Peyer's patch (tissue), 4 donors: ENCODE measurements around the gene CST2. TPM values are rescaled to one million over a fixed set of nuclear protein-coding genes. Genes with fewer than 3 reads are reported as not detected.
"Not testable (repeated sequence)": the region's sequence is repeated elsewhere in the genome, so short reads cannot be mapped to it uniquely, and the experiment has no call there.

Source experiments
- DNase-seq, 3 donors: peaks; one replicate each; pipeline ENCODE4 v3.0.0-alpha.2; 2017 to 2019
- H3K27ac ChIP-seq, 4 donors: fragments of 200-600 bp; sonication (generic); one replicate each; pipeline ENCODE4 v1.5.1; 2016 to 2019
- H3K27me3 ChIP-seq, 2 donors: fragments of 200-600 bp; sonication (generic); one replicate each; pipeline ENCODE4 v1.5.1; 2019
- H3K36me3 ChIP-seq, 3 donors: fragments of 200-600 bp; sonication (generic); one replicate each; pipeline ENCODE4 v1.5.1; 2016 to 2019
- H3K4me1 ChIP-seq, 4 donors: fragments of 200-600 bp; sonication (generic); one replicate each; pipeline ENCODE4 v1.5.1; 2016 to 2019
- H3K4me3 ChIP-seq, 4 donors: fragments of 200-600 bp; sonication (generic); 1 replicate in 3 of 4; 2 replicates in 1 of 4; pipeline ENCODE4 v1.5.1; 2016 to 2019; ENCODE audit warnings: mild to moderate bottlenecking in 1 of 4
- H3K9me3 ChIP-seq, 4 donors: fragments of 200-600 bp; sonication (generic); one replicate each; pipeline ENCODE4 v1.5.1; 2016 to 2019; ENCODE audit warnings: mild to moderate bottlenecking in 1 of 4
- CTCF ChIP-seq, 6 experiments: fragments of 450-650 bp in 4 of 6; fragments of 200-600 bp in 2 of 6; sonication (generic) in 1 of 6; IDR thresholded peaks; one replicate each; pipeline ENCODE4 v1.5.1; 2017 to 2019; ENCODE audit warnings: antibody characterized with exemption in 6 of 6, mild to moderate bottlenecking in 3 of 6, moderate library complexity in 1 of 6
- POLR2A ChIP-seq, 2 donors: fragments of 450-650 bp; IDR thresholded peaks; one replicate each; pipeline ENCODE4 v1.5.1; 2017; ENCODE audit warnings: antibody characterized with exemption in 2 of 2, mild to moderate bottlenecking in 2 of 2, moderate library complexity in 2 of 2
- total RNA-seq, 4 donors: library from RNA; depleted of rRNA; stranded (reverse); fragments of >200 nt; gene quantifications; one replicate each; pipeline ENCODE4 v1.1.0, GENCODE V29; 2016

Gene CST2
- total RNA-seq, 4 donors from 2014 or later: not detected

DNA sequence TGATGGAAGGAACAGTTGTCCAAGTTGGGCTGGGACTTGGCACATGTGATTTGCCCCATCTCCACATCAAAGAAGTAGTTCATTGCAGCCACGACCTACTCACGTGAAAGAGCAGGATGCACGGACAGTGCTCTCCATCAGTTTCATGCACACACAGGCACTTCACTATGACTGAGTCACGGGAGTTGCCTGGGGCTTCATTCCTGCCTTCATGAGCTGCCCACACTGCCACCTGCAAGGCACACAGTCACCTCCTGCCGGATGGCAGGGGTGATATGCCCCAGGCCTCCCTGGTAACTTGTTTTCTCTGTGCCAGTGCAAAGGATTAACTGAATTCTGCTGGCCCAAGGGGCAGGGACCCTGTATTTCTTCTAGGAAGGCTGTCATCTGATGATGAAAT, 30.2 kb upstream of the CST2 start:
- no peaks in the 10 kb centered on the region for H3K9me3 ChIP-seq
- no peaks in the 10 kb centered on the region for H3K36me3 ChIP-seq
- no peak for DNase-seq
- no peak overlapping the region for H3K27ac ChIP-seq
- no peaks in the 10 kb centered on the region for H3K27me3 ChIP-seq
- H3K4me3 ChIP-seq: no peak overlapping the region
- no peaks in the 10 kb centered on the region for H3K4me1 ChIP-seq
- no peak for TF ChIP-seq CTCF (IDR thresholded peaks at IDR 0.05)
- no peak for TF ChIP-seq POLR2A (IDR thresholded peaks at IDR 0.05)

DNA sequence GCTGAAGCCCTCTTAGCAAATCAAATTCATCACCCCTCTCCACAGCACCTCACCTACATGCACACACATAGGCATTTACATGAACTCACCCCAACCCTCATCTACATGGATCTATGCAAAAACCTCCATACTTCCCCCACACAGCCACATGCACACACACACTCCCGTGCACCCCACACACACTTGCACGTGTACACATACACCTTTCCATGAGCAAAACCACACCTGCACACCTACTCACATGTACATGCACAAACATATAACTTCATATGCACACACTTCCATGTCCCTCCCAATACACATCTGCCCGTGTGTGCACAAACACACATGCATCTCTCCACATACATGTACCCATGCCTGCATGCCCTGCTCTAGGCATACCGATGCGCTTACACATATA, 29.7 kb upstream of the CST2 start:
- H3K27ac ChIP-seq: no peak overlapping the region
- H3K4me1 ChIP-seq: no peaks in the 10 kb centered on the region
- H3K4me3 ChIP-seq: no peak overlapping the region
- no peak for DNase-seq
- H3K36me3 ChIP-seq: no peaks in the 10 kb centered on the region
- no peaks in the 10 kb centered on the region for H3K9me3 ChIP-seq
- H3K27me3 ChIP-seq: no peaks in the 10 kb centered on the region
- no peak for TF ChIP-seq CTCF (IDR thresholded peaks at IDR 0.05)
- TF ChIP-seq POLR2A (IDR thresholded peaks at IDR 0.05): no peak

DNA sequence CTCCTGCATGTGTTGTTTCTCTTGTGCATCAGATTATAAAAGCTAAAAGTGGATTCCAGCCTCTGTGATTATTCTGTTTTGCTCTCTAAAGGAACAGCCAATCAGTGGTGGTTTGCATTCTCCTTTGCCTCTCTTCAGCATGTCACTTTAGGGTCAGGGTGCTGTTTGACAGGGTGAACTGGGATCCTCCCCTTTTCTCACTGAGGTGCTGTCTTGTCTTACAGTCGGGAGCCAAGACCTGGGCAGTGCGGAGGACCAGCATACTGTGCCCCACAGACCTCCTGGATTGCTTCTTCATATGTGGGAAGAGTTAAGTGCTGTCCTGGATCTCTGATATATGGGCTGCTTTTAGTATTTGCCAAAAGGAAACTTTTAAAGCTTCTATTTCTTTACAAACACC, 15.2 kb upstream of the CST2 start:
- H3K4me3 ChIP-seq: no peak overlapping the region
- no peaks in the 10 kb centered on the region for H3K9me3 ChIP-seq
- TF ChIP-seq CTCF (IDR thresholded peaks at IDR 0.05) (no peak), POLR2A (IDR thresholded peaks at IDR 0.05) (no peak)
- no peaks in the 10 kb centered on the region for H3K4me1 ChIP-seq
- H3K27me3 ChIP-seq: no peaks in the 10 kb centered on the region
- H3K36me3 ChIP-seq: no peaks in the 10 kb centered on the region
- no peak overlapping the region for H3K27ac ChIP-seq
- no peak for DNase-seq

DNA sequence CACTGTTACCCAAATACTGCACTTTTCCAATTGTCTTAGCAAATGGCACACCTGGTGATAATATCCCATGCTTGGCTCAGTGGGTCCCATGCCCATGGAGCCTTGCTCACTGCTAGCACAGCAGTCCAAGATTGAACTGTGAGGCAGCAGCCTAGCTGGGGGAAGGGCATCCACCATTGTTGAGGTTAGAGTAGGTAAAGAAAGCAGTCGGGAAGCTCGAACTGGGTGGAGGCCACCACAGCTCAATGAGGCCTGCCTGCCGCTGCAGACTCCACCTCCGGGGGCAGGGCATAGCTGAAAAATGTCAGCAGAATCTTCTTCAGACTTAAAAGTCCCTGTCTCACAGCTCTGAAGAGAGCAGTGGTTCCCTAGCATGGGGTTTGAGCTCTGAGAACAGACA, 9.2 kb upstream of the CST2 start:
- TF ChIP-seq CTCF (IDR thresholded peaks at IDR 0.05): no peak
- no peak for TF ChIP-seq POLR2A (IDR thresholded peaks at IDR 0.05)
- H3K27me3 ChIP-seq: no peaks in the 10 kb centered on the region
- no peak overlapping the region for H3K4me3 ChIP-seq
- no peaks in the 10 kb centered on the region for H3K9me3 ChIP-seq
- DNase-seq: no peak
- H3K27ac ChIP-seq: no peak overlapping the region
- no peaks in the 10 kb centered on the region for H3K36me3 ChIP-seq
- H3K4me1 ChIP-seq: no peaks in the 10 kb centered on the region

DNA sequence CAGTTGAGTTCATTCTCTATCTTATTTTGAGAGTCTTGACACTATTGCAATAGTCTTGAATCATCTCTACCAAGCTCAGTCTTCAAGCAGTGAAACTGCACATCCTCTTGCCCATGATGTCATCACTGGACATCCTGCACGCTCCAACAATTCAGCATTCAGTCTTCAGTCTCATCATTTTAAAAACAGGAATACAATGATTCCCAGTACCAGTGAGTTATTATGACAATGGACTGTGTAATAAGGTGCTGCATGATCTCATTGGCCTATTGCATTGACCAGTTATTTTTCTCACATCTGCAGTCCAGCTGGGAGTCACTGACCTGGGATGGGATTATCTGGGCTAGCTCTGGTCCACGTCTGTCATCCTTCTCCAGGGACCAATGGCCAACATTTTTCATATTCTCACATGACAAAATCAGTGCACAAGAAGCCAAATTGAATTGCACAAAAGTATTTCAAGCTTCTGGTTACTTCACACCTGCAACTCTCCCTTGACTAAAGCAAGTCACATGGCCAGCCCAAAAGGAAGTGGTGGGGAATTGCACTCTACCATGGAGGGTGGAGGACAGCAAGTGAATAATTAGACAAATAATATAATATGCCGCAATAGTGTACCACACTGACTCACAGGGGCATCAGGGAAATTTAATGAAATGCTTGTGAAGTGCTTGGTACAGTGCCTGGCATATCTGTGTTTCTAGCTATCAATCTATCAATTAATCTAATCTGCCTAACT, 6.4 kb upstream of the CST2 start:
- no peak for DNase-seq
- TF ChIP-seq POLR2A (IDR thresholded peaks at IDR 0.05) (no peak), CTCF (IDR thresholded peaks at IDR 0.05) (no peak)
- Histone ChIP-seq H3K36me3 (no peaks in the 10 kb centered on the region), H3K27ac (no peak overlapping the region), H3K27me3 (no peaks in the 10 kb centered on the region), H3K4me3 (no peak overlapping the region), H3K4me1 (no peaks in the 10 kb centered on the region), H3K9me3 (no peaks in the 10 kb centered on the region)

GRCh38 chr20:23831961-23832360, 5.4 kb upstream of the CST2 start:
- not testable (repeated sequence) for H3K9me3 ChIP-seq, H3K27ac ChIP-seq

More at GRCh38 chr20:23831961-23832360, 5.4 kb upstream of the CST2 start:
- H3K4me1 ChIP-seq, H3K36me3 ChIP-seq, DNase-seq, H3K27me3 ChIP-seq, H3K4me3 ChIP-seq: not testable (repeated sequence)
